GM23338 (cell line): ENCODE data around the gene STX17.
"Not testable (repeated sequence)": the region's sequence is repeated elsewhere in the genome, so short reads cannot be mapped to it uniquely, and the experiment has no call there.

Experiments
- CREB1 ChIP-seq: fragments of 250-450 bp; sonication (Bioruptor Pico); IDR thresholded peaks from 2 replicates; pipeline ENCODE4 v1.5.0; 2020; ENCODE audit warnings: low read depth, mild to moderate bottlenecking, moderate library complexity
- EZH2 ChIP-seq: fragments of 200-600 bp; sonication (generic); IDR thresholded peaks from one replicate; pipeline ENCODE4 v1.8.0; 2017; ENCODE audit warnings: antibody characterized with exemption, mild to moderate bottlenecking, low read depth; ENCODE audit not compliant: unreplicated experiment
- EZH2phosphoT487 ChIP-seq: fragments of 200-600 bp; sonication (generic); IDR thresholded peaks from one replicate; pipeline ENCODE4 v1.8.1; 2018; ENCODE audit warnings: antibody characterized with exemption; ENCODE audit not compliant: unreplicated experiment
- JUNB ChIP-seq: IDR thresholded peaks from one replicate; pipeline ENCODE4 v1.6.1; 2016; ENCODE audit warnings: antibody characterized with exemption; ENCODE audit not compliant: unreplicated experiment
- NANOG ChIP-seq: IDR thresholded peaks from 2 replicates; pipeline ENCODE4 v1.6.1; 2016; ENCODE audit warnings: antibody characterized with exemption, borderline replicate concordance
- POLR2AphosphoS5 ChIP-seq: IDR thresholded peaks from 2 replicates; pipeline ENCODE4 v1.6.1; 2016; ENCODE audit warnings: antibody characterized with exemption, low read depth
- STAT1 ChIP-seq: IDR thresholded peaks from one replicate; pipeline ENCODE4 v1.6.1; 2016; ENCODE audit warnings: antibody characterized with exemption; ENCODE audit not compliant: unreplicated experiment
- ZNF114 ChIP-seq: fragments of 250-450 bp; sonication (Bioruptor Pico); IDR thresholded peaks from 2 replicates; pipeline ENCODE4 v1.5.0; 2020; ENCODE audit warnings: mild to moderate bottlenecking, moderate library complexity
- ZNF331 ChIP-seq: fragments of 250-450 bp; sonication (Bioruptor Pico); IDR thresholded peaks from 2 replicates; pipeline ENCODE4 v1.5.0; 2020; ENCODE audit warnings: low read depth, mild to moderate bottlenecking, moderate library complexity
- TF ChIP-seq, protein P1 (sequence below), 2 experiments: fragments of 200-600 bp in 1 of 2; sonication (generic) in 1 of 2; conservative IDR thresholded peaks; 2 replicates each; pipeline versions ENCODE4 v1.5.1 to v1.6.1; 2016 to 2017; ENCODE audit warnings: antibody characterized with exemption in 2 of 2, low read depth in 2 of 2, mild to moderate bottlenecking in 2 of 2, moderate library complexity in 1 of 2
- TF ChIP-seq, protein P2 (sequence below): IDR thresholded peaks from one replicate; pipeline ENCODE4 v1.6.1; 2018; ENCODE audit warnings: antibody characterized with exemption; ENCODE audit not compliant: unreplicated experiment
- TF ChIP-seq, protein P3 (sequence below): IDR thresholded peaks from 2 replicates; pipeline ENCODE4 v1.6.1; 2016; ENCODE audit warnings: antibody characterized with exemption

DNA sequence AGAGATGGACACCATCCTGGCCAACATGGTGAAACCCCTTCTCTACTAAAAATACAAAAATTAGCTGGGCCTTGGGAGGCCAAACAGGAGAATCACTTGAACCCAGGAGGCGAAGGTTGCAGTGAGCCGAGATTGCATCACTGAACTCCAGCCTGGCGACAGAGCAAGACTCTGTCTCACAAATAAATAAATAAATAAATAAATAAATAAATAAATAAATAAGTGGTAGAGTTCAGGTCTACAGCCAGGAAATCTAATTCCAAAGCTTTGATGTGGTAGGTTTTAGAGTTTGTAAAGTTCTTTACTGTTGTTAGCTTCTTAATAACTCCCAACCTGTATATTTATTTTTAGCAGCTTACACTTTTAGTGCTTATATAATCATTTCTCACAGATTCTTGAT is 48.9 kb upstream of the STX17 start:
- not testable (repeated sequence) for TF ChIP-seq POLR2AphosphoS5; EZH2; CREB1 (CRISPR knock-in tag); EZH2phosphoT487; ZNF114 (CRISPR knock-in tag); JUNB; NANOG; STAT1; ZNF331
- TF ChIP-seq, protein P1, sequence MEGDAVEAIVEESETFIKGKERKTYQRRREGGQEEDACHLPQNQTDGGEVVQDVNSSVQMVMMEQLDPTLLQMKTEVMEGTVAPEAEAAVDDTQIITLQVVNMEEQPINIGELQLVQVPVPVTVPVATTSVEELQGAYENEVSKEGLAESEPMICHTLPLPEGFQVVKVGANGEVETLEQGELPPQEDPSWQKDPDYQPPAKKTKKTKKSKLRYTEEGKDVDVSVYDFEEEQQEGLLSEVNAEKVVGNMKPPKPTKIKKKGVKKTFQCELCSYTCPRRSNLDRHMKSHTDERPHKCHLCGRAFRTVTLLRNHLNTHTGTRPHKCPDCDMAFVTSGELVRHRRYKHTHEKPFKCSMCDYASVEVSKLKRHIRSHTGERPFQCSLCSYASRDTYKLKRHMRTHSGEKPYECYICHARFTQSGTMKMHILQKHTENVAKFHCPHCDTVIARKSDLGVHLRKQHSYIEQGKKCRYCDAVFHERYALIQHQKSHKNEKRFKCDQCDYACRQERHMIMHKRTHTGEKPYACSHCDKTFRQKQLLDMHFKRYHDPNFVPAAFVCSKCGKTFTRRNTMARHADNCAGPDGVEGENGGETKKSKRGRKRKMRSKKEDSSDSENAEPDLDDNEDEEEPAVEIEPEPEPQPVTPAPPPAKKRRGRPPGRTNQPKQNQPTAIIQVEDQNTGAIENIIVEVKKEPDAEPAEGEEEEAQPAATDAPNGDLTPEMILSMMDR (conservative IDR thresholded peaks at IDR 0.05; ENCODE audit: low read depth in 2 of 2) = not testable (repeated sequence)
- TF ChIP-seq, protein P2, sequence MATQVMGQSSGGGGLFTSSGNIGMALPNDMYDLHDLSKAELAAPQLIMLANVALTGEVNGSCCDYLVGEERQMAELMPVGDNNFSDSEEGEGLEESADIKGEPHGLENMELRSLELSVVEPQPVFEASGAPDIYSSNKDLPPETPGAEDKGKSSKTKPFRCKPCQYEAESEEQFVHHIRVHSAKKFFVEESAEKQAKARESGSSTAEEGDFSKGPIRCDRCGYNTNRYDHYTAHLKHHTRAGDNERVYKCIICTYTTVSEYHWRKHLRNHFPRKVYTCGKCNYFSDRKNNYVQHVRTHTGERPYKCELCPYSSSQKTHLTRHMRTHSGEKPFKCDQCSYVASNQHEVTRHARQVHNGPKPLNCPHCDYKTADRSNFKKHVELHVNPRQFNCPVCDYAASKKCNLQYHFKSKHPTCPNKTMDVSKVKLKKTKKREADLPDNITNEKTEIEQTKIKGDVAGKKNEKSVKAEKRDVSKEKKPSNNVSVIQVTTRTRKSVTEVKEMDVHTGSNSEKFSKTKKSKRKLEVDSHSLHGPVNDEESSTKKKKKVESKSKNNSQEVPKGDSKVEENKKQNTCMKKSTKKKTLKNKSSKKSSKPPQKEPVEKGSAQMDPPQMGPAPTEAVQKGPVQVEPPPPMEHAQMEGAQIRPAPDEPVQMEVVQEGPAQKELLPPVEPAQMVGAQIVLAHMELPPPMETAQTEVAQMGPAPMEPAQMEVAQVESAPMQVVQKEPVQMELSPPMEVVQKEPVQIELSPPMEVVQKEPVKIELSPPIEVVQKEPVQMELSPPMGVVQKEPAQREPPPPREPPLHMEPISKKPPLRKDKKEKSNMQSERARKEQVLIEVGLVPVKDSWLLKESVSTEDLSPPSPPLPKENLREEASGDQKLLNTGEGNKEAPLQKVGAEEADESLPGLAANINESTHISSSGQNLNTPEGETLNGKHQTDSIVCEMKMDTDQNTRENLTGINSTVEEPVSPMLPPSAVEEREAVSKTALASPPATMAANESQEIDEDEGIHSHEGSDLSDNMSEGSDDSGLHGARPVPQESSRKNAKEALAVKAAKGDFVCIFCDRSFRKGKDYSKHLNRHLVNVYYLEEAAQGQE = not testable (repeated sequence)
- TF ChIP-seq, protein P3, sequence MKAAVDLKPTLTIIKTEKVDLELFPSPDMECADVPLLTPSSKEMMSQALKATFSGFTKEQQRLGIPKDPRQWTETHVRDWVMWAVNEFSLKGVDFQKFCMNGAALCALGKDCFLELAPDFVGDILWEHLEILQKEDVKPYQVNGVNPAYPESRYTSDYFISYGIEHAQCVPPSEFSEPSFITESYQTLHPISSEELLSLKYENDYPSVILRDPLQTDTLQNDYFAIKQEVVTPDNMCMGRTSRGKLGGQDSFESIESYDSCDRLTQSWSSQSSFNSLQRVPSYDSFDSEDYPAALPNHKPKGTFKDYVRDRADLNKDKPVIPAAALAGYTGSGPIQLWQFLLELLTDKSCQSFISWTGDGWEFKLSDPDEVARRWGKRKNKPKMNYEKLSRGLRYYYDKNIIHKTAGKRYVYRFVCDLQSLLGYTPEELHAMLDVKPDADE = not testable (repeated sequence)
